IMR-90 (cell line): Measurements from ENCODE around the gene TBC1D16. TPM values are rescaled to one million over a fixed set of nuclear protein-coding genes. Genes with fewer than 3 reads are reported as not detected.

ENCODE experiments used
- ATAC-seq: fragments of 200-7000 bp; cut with Tn5 transposase; 2 replicates; pipeline ENCODE4 v1.9.1; 2020; ENCODE audit warnings: low read depth, mild to moderate bottlenecking, moderate library complexity
- BruUV-seq: library from RNA; stranded (reverse); fragments of 400-500 nt; replicated peaks from 2 replicates; lab custom pipeline; 2021; lab: Mats Ljungman, UMichigan
- CTCF ChIA-PET: fragments of 300-600 bp; formaldehyde crosslinking; extraction: SDS; loops from one replicate; lab custom pipeline; 2021; ENCODE audit warnings: antibody characterized with exemption; lab: Yijun Ruan, JAX
- POLR2A ChIA-PET: fragments of 300-600 bp; sonication (Branson Sonifier 250); formaldehyde crosslinking; loops from one replicate; lab custom pipeline; 2022; ENCODE audit warnings: antibody characterized with exemption; ENCODE audit not compliant: unreplicated experiment; lab: Charles Lee
- DNase-seq: peaks from one replicate; pipeline ENCODE4 v3.0.0; 2013
- H2AFZ ChIP-seq: replicated peaks from 2 replicates; pipeline ENCODE3; 2013; ENCODE audit warnings: low read length, mild to moderate bottlenecking; ENCODE audit not compliant: poor library complexity
- H2AK5ac ChIP-seq: 2 replicates; pipeline ENCODE4 v1.6.1; 2013; ENCODE audit warnings: low read depth, low read length, inconsistent platforms
- H2AK9ac ChIP-seq: replicated peaks from 2 replicates; pipeline ENCODE3; 2013; ENCODE audit warnings: mild to moderate bottlenecking, low read depth, low read length, moderate library complexity; ENCODE audit not compliant: poor library complexity
- H2BK120ac ChIP-seq: 2 replicates; pipeline ENCODE4 v1.6.1; 2013; ENCODE audit warnings: low read depth, low read length, inconsistent platforms
- H2BK15ac ChIP-seq: 3 replicates; pipeline ENCODE4 v1.6.1; 2013; ENCODE audit warnings: low read depth, low read length, inconsistent platforms
- H2BK20ac ChIP-seq: 2 replicates; pipeline ENCODE4 v1.6.1; 2013; ENCODE audit warnings: low read depth, mild to moderate bottlenecking, inconsistent platforms, low read length, moderate library complexity
- H2BK5ac ChIP-seq: 2 replicates; pipeline ENCODE4 v1.6.1; 2013; ENCODE audit warnings: mild to moderate bottlenecking, low read depth, low read length, inconsistent platforms; ENCODE audit not compliant: poor library complexity, severe bottlenecking
- H3K14ac ChIP-seq: replicated peaks from 2 replicates; pipeline ENCODE4 v1.6.1; 2013; ENCODE audit warnings: low read depth, low read length, inconsistent platforms
- H3K18ac ChIP-seq: 2 replicates; pipeline ENCODE4 v1.6.1; 2013; ENCODE audit warnings: low read depth, low read length, control low read depth
- H3K23ac ChIP-seq: 2 replicates; pipeline ENCODE4 v1.6.1; 2013; ENCODE audit warnings: low read depth, low read length, inconsistent platforms
- H3K27ac ChIP-seq: 2 replicates; pipeline ENCODE4 v1.5.1; 2013; ENCODE audit warnings: mild to moderate bottlenecking, control low read depth, low read length; ENCODE audit not compliant: insufficient read depth
- H3K27me3 ChIP-seq: 2 replicates; pipeline ENCODE4 v1.6.1; 2013; ENCODE audit warnings: low read length; ENCODE audit not compliant: control insufficient read depth, insufficient read depth
- H3K36me3 ChIP-seq: 2 replicates; pipeline ENCODE4 v1.6.1; 2013; ENCODE audit warnings: low read length, mixed read lengths; ENCODE audit not compliant: control insufficient read depth, insufficient read depth
- H3K4ac ChIP-seq: 2 replicates; pipeline ENCODE4 v1.6.1; 2013; ENCODE audit warnings: low read depth, low read length, inconsistent platforms
- H3K4me1 ChIP-seq: 2 replicates; pipeline ENCODE4 v1.6.1; 2013; ENCODE audit warnings: low read length, mixed read lengths; ENCODE audit not compliant: control insufficient read depth, insufficient read depth
- H3K4me2 ChIP-seq: 2 replicates; pipeline ENCODE4 v1.6.1; 2013; ENCODE audit warnings: low read depth, mild to moderate bottlenecking, control low read depth, low read length, moderate library complexity
- H3K4me3 ChIP-seq: 2 replicates; pipeline ENCODE4 v1.5.1; 2013; ENCODE audit warnings: low read depth, mild to moderate bottlenecking, control low read depth, low read length, moderate library complexity; ENCODE audit not compliant: insufficient read depth
- H3K56ac ChIP-seq: 2 replicates; pipeline ENCODE4 v1.6.1; 2013; ENCODE audit warnings: low read length, inconsistent platforms; ENCODE audit not compliant: insufficient read depth; ENCODE audit errors: extremely low read depth
- H3K79me1 ChIP-seq, 2 experiments: 2 replicates each; pipeline ENCODE4 v1.6.1; 2013; ENCODE audit warnings: low read length in 2 of 2, inconsistent platforms in 1 of 2, low read depth in 1 of 2
- H3K9ac ChIP-seq: 2 replicates; pipeline ENCODE4 v1.6.1; 2013; ENCODE audit warnings: low read depth, low read length, control low read depth
- H3K9me1 ChIP-seq: 2 replicates; pipeline ENCODE4 v1.6.1; 2013; ENCODE audit warnings: low read length, inconsistent platforms; ENCODE audit not compliant: insufficient read depth
- H3K9me3 ChIP-seq: 2 replicates; pipeline ENCODE4 v1.6.1; 2013; ENCODE audit warnings: low read length; ENCODE audit not compliant: control insufficient read depth, insufficient read depth
- H4K20me1 ChIP-seq: 2 replicates; pipeline ENCODE4 v1.6.1; 2013; ENCODE audit warnings: low read length, inconsistent platforms; ENCODE audit not compliant: insufficient read depth
- H4K5ac ChIP-seq: 2 replicates; pipeline ENCODE4 v1.6.1; 2013; ENCODE audit warnings: mild to moderate bottlenecking, low read depth, low read length, control low read depth
- H4K8ac ChIP-seq, 2 experiments: 2 replicates each; pipeline ENCODE4 v1.6.1; 2013; ENCODE audit warnings: low read depth in 2 of 2, low read length in 2 of 2, control low read depth in 1 of 2, inconsistent platforms in 1 of 2
- H4K91ac ChIP-seq: 2 replicates; pipeline ENCODE4 v1.6.1; 2013; ENCODE audit warnings: low read depth, low read length, inconsistent platforms; ENCODE audit not compliant: insufficient read depth
- BHLHE40 ChIP-seq: fragments of 150-350 bp; IDR thresholded peaks from 2 replicates; pipeline ENCODE4 v1.6.1; 2016; ENCODE audit warnings: mild to moderate bottlenecking, low read depth, low read length
- CEBPB ChIP-seq: IDR thresholded peaks from 2 replicates; pipeline ENCODE4 v1.6.1; 2012; ENCODE audit warnings: low read depth, low read length, improper control_type of control experiment
- CHD1 ChIP-seq: IDR thresholded peaks from 2 replicates; pipeline ENCODE4 v1.6.1; 2012; ENCODE audit warnings: low read depth, low read length, improper control_type of control experiment
- FOS ChIP-seq: fragments of 150-350 bp; IDR thresholded peaks from 2 replicates; pipeline ENCODE4 v1.6.1; 2016; ENCODE audit warnings: low read depth, low read length
- MAFK ChIP-seq: IDR thresholded peaks from 2 replicates; pipeline ENCODE4 v1.6.1; 2012; ENCODE audit warnings: low read depth, low read length, improper control_type of control experiment
- MAZ ChIP-seq: IDR thresholded peaks from 2 replicates; pipeline ENCODE4 v1.6.1; 2012; ENCODE audit warnings: low read depth, mild to moderate bottlenecking, low read length, improper control_type of control experiment, moderate library complexity, borderline replicate concordance
- MXI1 ChIP-seq: IDR thresholded peaks from 2 replicates; pipeline ENCODE4 v1.6.1; 2012; ENCODE audit warnings: low read depth, mild to moderate bottlenecking, low read length, moderate library complexity, borderline replicate concordance
- NFE2L2 ChIP-seq: fragments of 150-350 bp; IDR thresholded peaks from 2 replicates; pipeline ENCODE4 v1.6.1; 2016; ENCODE audit warnings: low read depth, mild to moderate bottlenecking, low read length
- POLR2A ChIP-seq: IDR thresholded peaks from 2 replicates; pipeline ENCODE4 v1.6.1; 2012; ENCODE audit warnings: mild to moderate bottlenecking, low read depth, low read length
- RAD21 ChIP-seq: IDR thresholded peaks from 2 replicates; pipeline ENCODE4 v1.6.1; 2012; ENCODE audit warnings: low read length, improper control_type of control experiment
- RCOR1 ChIP-seq: IDR thresholded peaks from 2 replicates; pipeline ENCODE4 v1.6.1; 2012; ENCODE audit warnings: mild to moderate bottlenecking, low read length, improper control_type of control experiment; ENCODE audit not compliant: insufficient replicate concordance
- RFX5 ChIP-seq: IDR thresholded peaks from 2 replicates; pipeline ENCODE4 v1.8.0; 2012; ENCODE audit warnings: low read depth, mild to moderate bottlenecking, low read length, moderate library complexity
- SMC3 ChIP-seq: fragments of 150-350 bp; IDR thresholded peaks from 2 replicates; pipeline ENCODE4 v1.6.1; 2016; ENCODE audit warnings: low read depth, mild to moderate bottlenecking, antibody characterized with exemption, low read length, moderate library complexity
- WGBS, 2 experiments: methylation state at CpG; one replicate each; pipeline versions ENCODE4 v1.1.5 to v1.1.7; 2013; ENCODE audit warnings: missing lambda C conversion rate in 2 of 2; ENCODE audit not compliant: insufficient read length in 1 of 2; ENCODE audit errors: extremely low coverage in 2 of 2; 5-methylcytosine and 5-hydroxymethylcytosine counted together
- dilution Hi-C: fragments of 300-500 bp; cut with HindIII; formaldehyde crosslinking; loops from one replicate; pipeline ENCODE4 v1.14.3; 2018; ENCODE audit warnings: low sequenced_read_pairs; ENCODE audit not compliant: unreplicated experiment
- in situ Hi-C: fragments of 300-500 bp; cut with MboI; formaldehyde crosslinking; loops from 3 replicates; pipeline ENCODE4 v1.14.3; 2019; ENCODE audit warnings: low sequenced_read_pairs, inconsistent platforms, mixed read lengths
- intact Hi-C: fragments of 100-400 bp; cut with micrococcal nuclease; formaldehyde crosslinking; loops from 2 replicates; pipeline ENCODE4 v1.10.0; 2022
- polyA plus RNA-seq, 3 experiments: library from polyadenylated mRNA; depleted of rRNA; stranded (reverse); fragments of >200 nt; gene quantifications; 2 replicates each; pipeline ENCODE4 v1.2.3, GENCODE V29; 2012; ENCODE audit warnings: low replicate concordance in 1 of 3
- total RNA-seq: library from RNA; depleted of rRNA; stranded (reverse); fragments of >200 nt; gene quantifications from 2 replicates; pipeline ENCODE4 v1.2.3, GENCODE V29; 2012
- TF ChIP-seq, protein P1 (sequence below): fragments of 150-350 bp; IDR thresholded peaks from 2 replicates; pipeline ENCODE4 v1.6.1; 2016; ENCODE audit warnings: low read depth, mild to moderate bottlenecking, low read length, moderate library complexity, borderline replicate concordance
- TF ChIP-seq, protein P2 (sequence below): conservative IDR thresholded peaks from 2 replicates; pipeline ENCODE4 v1.5.1; 2012; ENCODE audit warnings: mild to moderate bottlenecking, low read depth, low read length, improper control_type of control experiment
- TF ChIP-seq, protein P3 (sequence below): fragments of 150-350 bp; IDR thresholded peaks from 2 replicates; pipeline ENCODE4 v1.6.1; 2017; ENCODE audit warnings: mild to moderate bottlenecking, antibody characterized with exemption, low read length, low read depth

The TBC1D16 gene
- total and polyA plus RNA-seq, 2 of the 4 experiments (the other 2 are of a cell fraction) = 10.1 to 16.7 TPM

DNA sequence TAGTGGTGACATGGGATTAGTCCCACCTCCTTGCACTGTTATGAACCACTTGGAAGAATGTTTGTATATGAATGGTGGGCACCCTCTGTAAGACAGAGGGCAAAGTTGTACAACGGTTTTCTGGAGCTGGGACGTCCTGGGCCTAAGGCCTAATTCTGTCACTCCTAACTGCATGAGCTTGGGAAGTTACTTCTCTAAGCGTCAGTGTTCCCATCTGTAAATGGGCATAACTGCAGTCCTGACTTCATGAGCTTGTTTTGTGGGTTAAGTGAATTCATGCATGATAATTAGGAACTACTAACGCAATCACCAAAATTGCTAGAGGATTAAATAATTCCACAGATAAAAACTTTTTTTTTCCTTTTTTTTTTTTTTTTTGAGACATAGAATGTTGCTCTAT lies 1.8 kb downstream of the TBC1D16 start:
- no TSS peak for BruUV-seq
- DNase-seq (no peak), ATAC-seq (no peak)
- Histone ChIP-seq H3K56ac (no peak overlapping the region), H3K9me3 (no peaks in the 10 kb centered on the region), H4K5ac (no peak overlapping the region), H3K27ac (no peak overlapping the region), H3K9ac (no peak overlapping the region), H3K79me1 (peaks cover 51 to 68% of the 10 kb centered on the region in 2 experiments), H2BK5ac (no peak overlapping the region), H3K27me3 (no peaks in the 10 kb centered on the region), H4K8ac (no peak overlapping the region), H3K23ac (no peak overlapping the region), H2BK120ac (no peak overlapping the region), H2AK5ac (no peak overlapping the region), H3K36me3 (no peaks in the 10 kb centered on the region), H3K4ac (no peak overlapping the region), H2BK15ac (no peak overlapping the region), H3K14ac (no peak overlapping the region), H3K9me1 (peaks cover 25% of the 10 kb centered on the region), H2AFZ (no peak overlapping the region), H2AK9ac (no peak overlapping the region), H3K18ac (no peak overlapping the region), H3K4me3 (no peak overlapping the region), H3K4me2 (no peak overlapping the region; the same call in 1 of the 2 replicates), H4K20me1 (peaks cover 51% of the 10 kb centered on the region), H2BK20ac (no peak overlapping the region), H3K4me1 (peaks cover 13% of the 10 kb centered on the region), H4K91ac (no peak overlapping the region)
- dilution Hi-C loops (no loop called here), in situ Hi-C loops (no loop called here), intact Hi-C loops (no loop called here)
- TF ChIP-seq SMC3 (no peak), RFX5 (no peak), MXI1 (no peak), RAD21 (no peak), POLR2A (no peak), CEBPB (no peak), RCOR1 (no peak), BHLHE40 (no peak), CHD1 (no peak), NFE2L2 (no peak), MAZ (no peak), FOS (no peak), MAFK (no peak)
- TF ChIP-seq, protein P1, sequence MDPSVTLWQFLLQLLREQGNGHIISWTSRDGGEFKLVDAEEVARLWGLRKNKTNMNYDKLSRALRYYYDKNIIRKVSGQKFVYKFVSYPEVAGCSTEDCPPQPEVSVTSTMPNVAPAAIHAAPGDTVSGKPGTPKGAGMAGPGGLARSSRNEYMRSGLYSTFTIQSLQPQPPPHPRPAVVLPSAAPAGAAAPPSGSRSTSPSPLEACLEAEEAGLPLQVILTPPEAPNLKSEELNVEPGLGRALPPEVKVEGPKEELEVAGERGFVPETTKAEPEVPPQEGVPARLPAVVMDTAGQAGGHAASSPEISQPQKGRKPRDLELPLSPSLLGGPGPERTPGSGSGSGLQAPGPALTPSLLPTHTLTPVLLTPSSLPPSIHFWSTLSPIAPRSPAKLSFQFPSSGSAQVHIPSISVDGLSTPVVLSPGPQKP = no peak
- TF ChIP-seq, protein P2, sequence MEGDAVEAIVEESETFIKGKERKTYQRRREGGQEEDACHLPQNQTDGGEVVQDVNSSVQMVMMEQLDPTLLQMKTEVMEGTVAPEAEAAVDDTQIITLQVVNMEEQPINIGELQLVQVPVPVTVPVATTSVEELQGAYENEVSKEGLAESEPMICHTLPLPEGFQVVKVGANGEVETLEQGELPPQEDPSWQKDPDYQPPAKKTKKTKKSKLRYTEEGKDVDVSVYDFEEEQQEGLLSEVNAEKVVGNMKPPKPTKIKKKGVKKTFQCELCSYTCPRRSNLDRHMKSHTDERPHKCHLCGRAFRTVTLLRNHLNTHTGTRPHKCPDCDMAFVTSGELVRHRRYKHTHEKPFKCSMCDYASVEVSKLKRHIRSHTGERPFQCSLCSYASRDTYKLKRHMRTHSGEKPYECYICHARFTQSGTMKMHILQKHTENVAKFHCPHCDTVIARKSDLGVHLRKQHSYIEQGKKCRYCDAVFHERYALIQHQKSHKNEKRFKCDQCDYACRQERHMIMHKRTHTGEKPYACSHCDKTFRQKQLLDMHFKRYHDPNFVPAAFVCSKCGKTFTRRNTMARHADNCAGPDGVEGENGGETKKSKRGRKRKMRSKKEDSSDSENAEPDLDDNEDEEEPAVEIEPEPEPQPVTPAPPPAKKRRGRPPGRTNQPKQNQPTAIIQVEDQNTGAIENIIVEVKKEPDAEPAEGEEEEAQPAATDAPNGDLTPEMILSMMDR = no peak
- TF ChIP-seq, protein P3, sequence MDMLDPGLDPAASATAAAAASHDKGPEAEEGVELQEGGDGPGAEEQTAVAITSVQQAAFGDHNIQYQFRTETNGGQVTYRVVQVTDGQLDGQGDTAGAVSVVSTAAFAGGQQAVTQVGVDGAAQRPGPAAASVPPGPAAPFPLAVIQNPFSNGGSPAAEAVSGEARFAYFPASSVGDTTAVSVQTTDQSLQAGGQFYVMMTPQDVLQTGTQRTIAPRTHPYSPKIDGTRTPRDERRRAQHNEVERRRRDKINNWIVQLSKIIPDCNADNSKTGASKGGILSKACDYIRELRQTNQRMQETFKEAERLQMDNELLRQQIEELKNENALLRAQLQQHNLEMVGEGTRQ = no peak
- ChIA-PET CTCF (interaction anchor here (0.8 kb wide), 1 partner anchor 244 kb away, joined by 3 read pairs; no protein-coding TSS in a partner anchor), POLR2A (no interaction called here)
- WGBS, 2 experiments = 100% methylated on average over 2 of the region's 4 CpGs; no CpG with 5 or more reads in 1 of the 2 experiments
